Karpas-422 (cell line): ENCODE measurements around the gene ANGPTL4. TPM values are rescaled to one million over a fixed set of nuclear protein-coding genes. Genes with fewer than 3 reads are reported as not detected.

ENCODE experiments used
- DNase-seq: peaks from one replicate; pipeline ENCODE4 v3.0.0-alpha.2; 2015
- H2AFZ ChIP-seq: fragments of 200-600 bp; sonication (generic); 2 replicates; pipeline ENCODE4 v1.6.1; 2014; ENCODE audit warnings: antibody characterized with exemption, low read length, mixed read lengths
- H3K27ac ChIP-seq: fragments of 200-600 bp; sonication (generic); 2 replicates; pipeline ENCODE4 v1.5.1; 2014; ENCODE audit warnings: mild to moderate bottlenecking, low read length, moderate library complexity
- H3K27me3 ChIP-seq: fragments of 200-600 bp; sonication (generic); 2 replicates; pipeline ENCODE4 v1.6.1; 2014; ENCODE audit warnings: low read length, mixed read lengths
- H3K36me3 ChIP-seq: fragments of 200-600 bp; sonication (generic); 2 replicates; pipeline ENCODE4 v1.6.1; 2014; ENCODE audit warnings: low read length, mixed read lengths; ENCODE audit not compliant: insufficient read depth
- H3K4me1 ChIP-seq: fragments of 200-600 bp; sonication (generic); 2 replicates; pipeline ENCODE4 v1.6.1; 2014; ENCODE audit warnings: mild to moderate bottlenecking, low read length, mixed read lengths
- H3K4me2 ChIP-seq: fragments of 200-600 bp; sonication (generic); 2 replicates; pipeline ENCODE4 v1.6.1; 2014; ENCODE audit warnings: low read length, low read depth, mild to moderate bottlenecking; ENCODE audit not compliant: poor library complexity, severe bottlenecking
- H3K4me3 ChIP-seq: fragments of 200-600 bp; sonication (generic); 2 replicates; pipeline ENCODE4 v1.5.1; 2014; ENCODE audit warnings: mild to moderate bottlenecking, antibody characterized with exemption, low read length, mixed read lengths
- H3K79me2 ChIP-seq: fragments of 200-600 bp; sonication (generic); 2 replicates; pipeline ENCODE4 v1.6.1; 2014; ENCODE audit warnings: mild to moderate bottlenecking, low read length, mixed read lengths
- H3K9ac ChIP-seq: fragments of 200-600 bp; sonication (generic); 2 replicates; pipeline ENCODE4 v1.6.0; 2014; ENCODE audit warnings: low read length
- H3K9me2 ChIP-seq: fragments of 200-600 bp; sonication (generic), shearing (Covaris generic); replicated peaks from 2 replicates; pipeline ENCODE4 v1.6.0; 2014; ENCODE audit warnings: mild to moderate bottlenecking, low read length, moderate library complexity; ENCODE audit not compliant: insufficient read depth
- H3K9me3 ChIP-seq: fragments of 300-700, 200-600 bp; sonication (generic); 2 replicates; pipeline ENCODE4 v1.6.1; 2014; ENCODE audit warnings: low read length, mixed read lengths
- H4K20me1 ChIP-seq: fragments of 200-600 bp; sonication (generic); 2 replicates; pipeline ENCODE4 v1.6.1; 2014; ENCODE audit warnings: mild to moderate bottlenecking, antibody characterized with exemption, low read length, low read depth; ENCODE audit not compliant: insufficient read depth
- total RNA-seq: library from RNA; depleted of rRNA; stranded (reverse); fragments of >200 nt; shearing (Covaris generic); gene quantifications from 2 replicates; pipeline ENCODE4 v1.2.3, GENCODE V29; 2014; ENCODE audit warnings: low replicate concordance

The ANGPTL4 gene
- total RNA-seq, 1 experiment from 2014 or later, result not detected

GRCh38 chr19:8331263-8331845 is 32.6 kb upstream of the ANGPTL4 start:
- Histone ChIP-seq H3K4me1 (no peaks in the 10 kb centered on the region), H3K9ac (no peak overlapping the region), H3K9me3 (no peaks in the 10 kb centered on the region), H3K9me2 (no peaks in the 10 kb centered on the region), H2AFZ (no peak overlapping the region), H3K4me2 (no peak overlapping the region), H3K27me3 (no peaks in the 10 kb centered on the region), H4K20me1 (no peaks in the 10 kb centered on the region), H3K27ac (no peak overlapping the region), H3K79me2 (no peaks in the 10 kb centered on the region), H3K4me3 (no peak overlapping the region), H3K36me3 (no peaks in the 10 kb centered on the region)
- DNase-seq, result no peak

DNA sequence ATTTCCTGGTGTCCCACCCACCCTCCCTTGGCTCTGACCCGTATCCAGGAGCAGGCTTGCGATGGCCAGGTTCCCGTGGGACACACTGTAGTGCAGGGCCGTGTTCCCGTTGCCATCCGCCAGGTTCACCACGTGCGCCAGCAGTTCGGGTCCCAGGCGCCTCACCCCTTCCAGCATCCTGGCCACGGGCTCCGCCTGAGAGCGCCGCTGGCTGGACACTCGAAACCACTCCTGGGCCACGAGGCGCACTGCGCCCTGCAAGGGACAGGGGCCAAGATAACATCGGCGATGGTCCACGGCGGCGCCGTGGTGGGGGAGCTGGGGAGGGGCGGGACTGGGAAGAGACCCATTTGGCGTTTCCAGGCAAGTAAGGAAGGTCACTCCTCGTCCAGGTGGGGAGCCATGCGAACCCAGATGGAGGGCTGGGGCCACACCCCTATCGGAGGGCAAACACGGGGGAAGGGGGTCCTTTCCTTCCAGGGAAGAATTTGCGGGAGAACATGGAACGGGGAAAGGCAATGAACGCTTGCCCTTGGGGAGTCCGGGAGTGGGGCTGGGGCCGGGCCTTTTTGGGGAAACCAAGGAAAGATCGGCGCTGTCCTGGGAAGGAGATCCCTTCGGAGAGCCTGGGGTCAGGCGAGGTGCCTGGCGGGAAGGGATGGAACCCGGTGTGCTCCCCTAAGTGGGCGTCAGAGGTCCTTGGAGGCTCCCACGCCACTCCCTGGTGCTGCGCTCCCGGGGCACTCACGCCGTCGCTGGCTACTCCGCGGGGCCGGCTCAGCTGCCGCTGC is 30.8 kb upstream of the ANGPTL4 start:
- H3K9me3 ChIP-seq, result no peaks in the 10 kb centered on the region
- H3K79me2 ChIP-seq, result no peaks in the 10 kb centered on the region
- H3K9me2 ChIP-seq, result no peaks in the 10 kb centered on the region
- no peak overlapping the region for H3K9ac ChIP-seq
- no peaks in the 10 kb centered on the region for H3K27me3 ChIP-seq
- H2AFZ ChIP-seq, result no peak overlapping the region
- no peaks in the 10 kb centered on the region for H4K20me1 ChIP-seq
- no peak for DNase-seq
- no peaks in the 10 kb centered on the region for H3K4me1 ChIP-seq
- H3K36me3 ChIP-seq, result no peaks in the 10 kb centered on the region
- no peak overlapping the region for H3K27ac ChIP-seq
- H3K4me2 ChIP-seq, result no peak overlapping the region
- no peak overlapping the region for H3K4me3 ChIP-seq

DNA sequence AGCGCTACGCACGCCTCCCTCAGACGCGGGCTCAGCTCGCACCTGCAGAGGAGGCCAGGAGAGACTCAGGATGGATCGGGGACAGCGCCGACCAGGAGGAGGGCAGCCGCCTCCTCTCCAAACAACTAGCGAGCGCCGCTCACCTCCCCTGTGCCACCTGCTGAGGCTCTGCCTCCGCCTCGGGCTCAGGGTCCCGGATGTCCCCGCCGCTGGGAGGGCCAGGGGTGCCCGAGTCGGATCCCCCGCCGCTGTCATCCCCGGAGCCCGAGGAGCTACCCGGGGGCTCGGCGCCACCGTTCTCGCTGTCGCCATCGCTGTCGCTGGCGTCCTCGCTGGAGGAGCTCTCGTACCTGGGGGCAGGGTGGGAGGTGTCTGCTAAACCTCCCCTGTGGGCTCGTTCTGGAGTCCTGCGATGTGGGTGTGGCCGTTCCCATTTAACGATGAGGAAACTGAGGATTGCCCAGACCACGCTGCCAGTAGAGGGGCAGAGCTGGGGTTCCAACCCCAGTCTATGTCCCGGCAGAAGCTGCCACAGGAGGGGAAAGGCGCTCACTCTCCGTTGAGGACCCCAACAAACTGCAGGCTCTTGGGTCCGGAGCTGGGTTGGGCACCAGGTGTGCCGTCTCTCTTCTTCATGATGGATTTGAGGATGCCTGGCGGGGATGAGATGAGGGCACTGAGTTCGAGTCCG is 30.0 kb upstream of the ANGPTL4 start:
- no peak overlapping the region for H2AFZ ChIP-seq
- H3K27me3 ChIP-seq, result no peaks in the 10 kb centered on the region
- no peaks in the 10 kb centered on the region for H3K36me3 ChIP-seq
- H3K9me2 ChIP-seq, result no peaks in the 10 kb centered on the region
- H3K79me2 ChIP-seq, result no peaks in the 10 kb centered on the region
- no peak for DNase-seq
- H3K27ac ChIP-seq, result no peak overlapping the region
- no peaks in the 10 kb centered on the region for H3K4me1 ChIP-seq
- H3K4me2 ChIP-seq, result no peak overlapping the region
- H3K9ac ChIP-seq, result no peak overlapping the region
- H4K20me1 ChIP-seq, result no peaks in the 10 kb centered on the region
- H3K9me3 ChIP-seq, result no peaks in the 10 kb centered on the region
- no peak overlapping the region for H3K4me3 ChIP-seq

DNA sequence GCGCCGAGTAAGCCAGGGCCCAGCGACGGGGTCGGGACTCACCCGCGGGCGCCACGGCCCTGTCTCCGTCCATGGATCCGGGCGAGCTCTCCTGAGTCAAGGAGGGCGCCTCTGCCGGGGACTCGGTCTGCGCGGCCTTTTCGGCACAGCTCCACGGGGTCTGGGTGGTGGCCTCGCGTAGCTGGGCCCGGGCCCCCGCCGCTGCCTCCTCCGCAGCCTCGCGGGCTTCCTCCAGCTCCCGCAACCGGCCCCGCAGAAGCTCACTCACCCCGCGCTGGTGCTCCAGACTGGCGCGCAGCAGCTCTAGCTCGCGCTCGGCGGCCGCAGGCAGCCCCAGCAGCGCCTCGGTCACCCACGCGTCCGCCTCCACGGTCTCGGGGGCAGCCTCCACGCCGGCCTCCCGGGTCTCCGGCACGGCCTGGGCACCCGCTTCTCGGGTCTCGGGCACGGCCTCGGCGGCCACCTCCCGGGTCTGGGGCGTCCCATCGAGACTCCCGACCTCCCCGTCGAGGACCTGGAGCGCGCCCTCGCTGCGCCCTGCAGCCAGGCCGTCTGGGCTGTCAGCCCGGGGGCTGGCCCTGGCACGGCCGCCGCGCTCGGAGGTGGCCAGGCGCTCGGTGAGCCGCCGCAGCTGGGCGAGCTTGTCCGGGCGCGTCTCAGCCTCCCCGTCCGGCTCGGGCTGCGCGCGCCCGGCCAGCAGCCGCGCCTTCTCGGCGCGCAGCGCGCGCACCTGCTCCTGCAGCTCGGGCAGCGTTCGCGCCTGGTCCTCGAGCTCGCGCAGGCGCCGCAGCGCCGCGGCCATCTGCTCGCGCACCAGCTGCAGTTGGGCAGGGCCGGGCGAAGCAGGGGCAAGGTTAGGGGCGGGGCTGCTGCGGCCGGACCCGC is 29.3 kb upstream of the ANGPTL4 start:
- DNase-seq, result no peak
- H3K4me2 ChIP-seq, result no peak overlapping the region
- no peak overlapping the region for H2AFZ ChIP-seq

DNA sequence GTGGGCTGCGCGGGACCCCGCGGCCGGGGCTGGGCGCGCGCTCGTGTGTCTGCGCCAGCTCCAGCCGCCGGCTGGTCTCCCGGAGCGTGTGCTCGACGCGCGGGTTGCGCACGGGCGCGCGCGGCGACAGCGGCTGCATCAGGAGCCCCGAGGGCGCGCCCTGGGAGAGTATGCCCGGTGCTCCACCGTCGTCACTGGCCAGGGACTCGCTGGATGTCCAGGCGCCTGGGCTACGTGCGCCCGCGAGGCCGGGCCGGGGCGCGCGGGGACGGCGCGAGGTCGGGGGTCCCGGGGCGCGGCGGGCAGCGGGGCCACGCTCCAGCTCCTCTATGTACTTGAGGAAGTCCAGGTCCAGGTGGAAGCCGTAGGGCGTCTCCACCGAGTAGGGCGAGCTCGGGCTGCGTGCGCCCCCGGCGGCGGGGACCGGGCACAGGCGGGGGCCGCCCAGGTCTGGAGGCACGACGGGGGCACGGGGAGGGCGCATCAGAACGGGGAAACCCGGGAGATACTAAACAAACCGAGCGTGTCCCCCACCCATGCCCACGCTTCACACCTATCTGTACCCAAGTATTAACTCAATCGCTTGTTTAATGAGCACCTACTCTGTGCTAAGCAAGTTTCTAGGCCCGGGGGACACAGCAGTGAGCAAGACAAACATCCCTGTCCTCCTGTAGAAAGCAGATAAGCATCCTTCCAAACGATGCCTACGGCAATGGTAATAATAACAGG is 28.4 kb upstream of the ANGPTL4 start:
- Histone ChIP-seq H3K9ac (no peak overlapping the region), H3K36me3 (no peaks in the 10 kb centered on the region), H3K4me3 (no peak overlapping the region), H3K27me3 (no peaks in the 10 kb centered on the region), H3K79me2 (no peaks in the 10 kb centered on the region), H4K20me1 (no peaks in the 10 kb centered on the region), H3K4me2 (no peak overlapping the region), H3K9me3 (no peaks in the 10 kb centered on the region), H3K9me2 (no peaks in the 10 kb centered on the region), H3K4me1 (no peaks in the 10 kb centered on the region), H3K27ac (no peak overlapping the region), H2AFZ (no peak overlapping the region)
- peak; percentile 49 for DNase-seq

More for the DNA sequence above, 29.3 kb upstream of the ANGPTL4 start:
- Histone ChIP-seq H3K4me1 (no peaks in the 10 kb centered on the region), H3K27ac (no peak overlapping the region), H4K20me1 (no peaks in the 10 kb centered on the region), H3K27me3 (no peaks in the 10 kb centered on the region), H3K9me2 (no peaks in the 10 kb centered on the region), H3K9me3 (no peaks in the 10 kb centered on the region), H3K9ac (no peak overlapping the region), H3K4me3 (no peak overlapping the region), H3K36me3 (no peaks in the 10 kb centered on the region), H3K79me2 (no peaks in the 10 kb centered on the region)

DNA sequence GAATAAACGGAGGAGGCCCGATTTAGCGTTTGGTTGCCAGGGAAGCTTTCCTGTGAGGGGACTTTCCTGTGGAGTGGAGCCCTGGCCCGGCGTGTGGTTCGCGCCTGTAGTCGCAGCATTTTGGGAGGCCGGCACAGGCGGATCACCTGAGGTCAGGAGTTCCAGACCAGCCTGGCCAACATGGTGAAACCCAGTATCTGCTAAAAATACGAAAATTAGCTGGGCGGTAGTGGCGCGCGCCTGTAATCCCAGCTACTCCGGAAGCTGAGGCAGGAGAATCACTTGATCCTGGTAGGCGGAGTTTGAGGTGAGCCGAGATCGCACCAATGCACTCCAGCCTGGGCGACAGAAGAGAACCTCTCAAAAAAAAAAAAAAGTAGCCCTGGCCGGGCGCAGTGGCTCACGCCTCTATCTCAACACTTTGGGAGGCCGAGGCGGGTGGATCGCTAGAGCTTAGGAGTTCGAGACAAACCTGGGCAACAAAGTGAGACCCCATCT is 27.8 kb upstream of the ANGPTL4 start:
- H3K27me3 ChIP-seq, result no peaks in the 10 kb centered on the region
- no peaks in the 10 kb centered on the region for H4K20me1 ChIP-seq
- H3K9ac ChIP-seq, result no peak overlapping the region
- no peaks in the 10 kb centered on the region for H3K9me3 ChIP-seq
- no peaks in the 10 kb centered on the region for H3K79me2 ChIP-seq
- H3K27ac ChIP-seq, result no peak overlapping the region
- H3K36me3 ChIP-seq, result no peaks in the 10 kb centered on the region
- no peak overlapping the region for H3K4me3 ChIP-seq
- no peak overlapping the region for H3K4me2 ChIP-seq
- no peaks in the 10 kb centered on the region for H3K9me2 ChIP-seq
- DNase-seq, result no peak
- no peak overlapping the region for H2AFZ ChIP-seq
- no peaks in the 10 kb centered on the region for H3K4me1 ChIP-seq

GRCh38 chr19:8336660-8337059 is 27.3 kb upstream of the ANGPTL4 start:
- H2AFZ ChIP-seq, result no peak overlapping the region
- H4K20me1 ChIP-seq, result no peaks in the 10 kb centered on the region
- no peaks in the 10 kb centered on the region for H3K9me3 ChIP-seq
- H3K27me3 ChIP-seq, result no peaks in the 10 kb centered on the region
- DNase-seq, result no peak
- H3K36me3 ChIP-seq, result no peaks in the 10 kb centered on the region
- H3K9ac ChIP-seq, result no peak overlapping the region
- H3K4me2 ChIP-seq, result no peak overlapping the region
- no peaks in the 10 kb centered on the region for H3K9me2 ChIP-seq
- no peak overlapping the region for H3K4me3 ChIP-seq
- H3K4me1 ChIP-seq, result no peaks in the 10 kb centered on the region
- H3K27ac ChIP-seq, result no peak overlapping the region
- no peaks in the 10 kb centered on the region for H3K79me2 ChIP-seq
